Measurements from ENCODE around the gene LIPT1. TPM values are rescaled to one million over a fixed set of nuclear protein-coding genes. Genes with fewer than 3 reads are reported as not detected.
A peak's percentile ranks its signal among the peaks of the same experiment; 100 is the strongest.
"Not testable (repeated sequence)": the region's sequence is repeated elsewhere in the genome, so short reads cannot be mapped to it uniquely, and the experiment has no call there.

Gene LIPT1
- total RNA-seq, 3 donors from 2014 or later: 9.8 to 11.0 (median 10.8) TPM

DNA sequence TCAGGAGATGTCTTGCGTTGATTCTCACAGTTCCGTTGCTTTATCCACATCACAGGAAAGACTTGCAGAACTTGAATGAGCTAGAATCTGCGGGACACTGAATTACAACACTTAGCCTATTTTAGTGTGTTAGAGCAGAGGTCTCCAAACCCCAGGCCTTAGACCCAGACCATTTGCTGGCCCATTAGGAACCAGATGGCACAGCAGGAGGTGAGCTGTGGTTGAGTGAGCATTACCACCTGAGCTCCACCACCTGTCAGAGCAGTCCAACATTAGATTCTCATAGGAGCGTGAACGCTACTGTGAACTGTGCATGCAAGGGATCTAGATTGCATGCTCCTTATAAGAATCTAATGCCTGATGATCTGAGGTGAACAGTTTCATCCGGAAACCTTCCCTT lies 30.0 kb downstream of the LIPT1 start:
- Histone ChIP-seq H3K36me3 (no peaks in the 10 kb centered on the region), H3K27me3 (no peaks in the 10 kb centered on the region), H3K4me1 (no peaks in the 10 kb centered on the region), H3K27ac (no peak overlapping the region), H3K9me3 (no peaks in the 10 kb centered on the region), H3K4me3 (no peak overlapping the region)
- no peak for DNase-seq (ENCODE audit: low spot score in 2 of 2)
- TF ChIP-seq, protein P1, sequence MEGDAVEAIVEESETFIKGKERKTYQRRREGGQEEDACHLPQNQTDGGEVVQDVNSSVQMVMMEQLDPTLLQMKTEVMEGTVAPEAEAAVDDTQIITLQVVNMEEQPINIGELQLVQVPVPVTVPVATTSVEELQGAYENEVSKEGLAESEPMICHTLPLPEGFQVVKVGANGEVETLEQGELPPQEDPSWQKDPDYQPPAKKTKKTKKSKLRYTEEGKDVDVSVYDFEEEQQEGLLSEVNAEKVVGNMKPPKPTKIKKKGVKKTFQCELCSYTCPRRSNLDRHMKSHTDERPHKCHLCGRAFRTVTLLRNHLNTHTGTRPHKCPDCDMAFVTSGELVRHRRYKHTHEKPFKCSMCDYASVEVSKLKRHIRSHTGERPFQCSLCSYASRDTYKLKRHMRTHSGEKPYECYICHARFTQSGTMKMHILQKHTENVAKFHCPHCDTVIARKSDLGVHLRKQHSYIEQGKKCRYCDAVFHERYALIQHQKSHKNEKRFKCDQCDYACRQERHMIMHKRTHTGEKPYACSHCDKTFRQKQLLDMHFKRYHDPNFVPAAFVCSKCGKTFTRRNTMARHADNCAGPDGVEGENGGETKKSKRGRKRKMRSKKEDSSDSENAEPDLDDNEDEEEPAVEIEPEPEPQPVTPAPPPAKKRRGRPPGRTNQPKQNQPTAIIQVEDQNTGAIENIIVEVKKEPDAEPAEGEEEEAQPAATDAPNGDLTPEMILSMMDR (IDR thresholded peaks at IDR 0.05): no peak
- no peak for TF ChIP-seq POLR2AphosphoS5 (IDR thresholded peaks at IDR 0.05)
- TF ChIP-seq POLR2A (IDR thresholded peaks at IDR 0.05): no peak
- intact Hi-C loops (cut with DNase I; ENCODE audit: low total_unique reads): no loop called here

DNA sequence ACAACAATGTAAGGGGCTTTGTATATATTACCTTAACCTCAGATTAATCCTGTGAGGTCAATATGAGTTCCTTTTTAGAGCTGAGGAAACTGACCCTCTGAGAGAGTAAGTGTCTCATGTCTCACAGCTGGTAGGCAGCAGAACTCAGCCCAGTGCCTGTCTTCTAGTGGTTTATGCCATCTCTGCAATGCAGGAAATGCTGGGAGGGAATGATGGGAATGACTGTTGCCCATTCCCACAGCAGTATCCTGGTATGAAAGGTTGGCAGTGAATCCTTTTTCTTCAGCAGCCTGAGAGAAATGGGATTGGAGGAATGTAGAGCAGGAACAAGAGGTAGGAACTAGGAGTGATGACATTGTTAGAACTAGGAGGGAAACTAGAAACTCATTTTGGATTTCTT lies 32.2 kb downstream of the LIPT1 start:
- Histone ChIP-seq H3K4me3 (no peak overlapping the region), H3K9me3 (no peaks in the 10 kb centered on the region), H3K27ac (no peak overlapping the region), H3K27me3 (no peaks in the 10 kb centered on the region), H3K4me1 (no peaks in the 10 kb centered on the region), H3K36me3 (no peaks in the 10 kb centered on the region)
- no peak for DNase-seq (ENCODE audit: low spot score in 2 of 2)
- intact Hi-C loops (cut with DNase I; ENCODE audit: low total_unique reads): no loop called here
- no peak for TF ChIP-seq POLR2A (IDR thresholded peaks at IDR 0.05)
- TF ChIP-seq, protein P1 (IDR thresholded peaks at IDR 0.05): no peak
- no peak for TF ChIP-seq POLR2AphosphoS5 (IDR thresholded peaks at IDR 0.05)

DNA sequence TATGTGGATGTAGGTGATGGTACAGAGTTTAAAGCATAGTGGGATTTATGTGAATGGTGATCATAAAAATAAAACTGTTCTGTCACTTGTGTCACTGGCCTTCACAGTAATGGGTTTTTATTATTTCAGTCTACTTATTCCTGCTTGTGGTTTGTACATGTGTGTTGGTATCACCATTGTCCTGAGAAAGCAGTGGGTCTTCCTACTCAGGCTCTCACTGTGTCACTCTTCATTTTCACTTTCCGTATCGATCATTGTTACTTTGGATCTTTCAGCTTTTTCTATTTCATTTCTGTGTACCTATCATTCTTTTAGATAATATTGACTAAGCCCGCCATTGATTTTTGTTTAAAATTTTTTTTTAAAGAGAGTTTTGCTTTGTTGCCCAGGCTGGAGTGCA lies 33.6 kb downstream of the LIPT1 start:
- intact Hi-C loops (cut with DNase I; ENCODE audit: low total_unique reads): no loop called here

DNA sequence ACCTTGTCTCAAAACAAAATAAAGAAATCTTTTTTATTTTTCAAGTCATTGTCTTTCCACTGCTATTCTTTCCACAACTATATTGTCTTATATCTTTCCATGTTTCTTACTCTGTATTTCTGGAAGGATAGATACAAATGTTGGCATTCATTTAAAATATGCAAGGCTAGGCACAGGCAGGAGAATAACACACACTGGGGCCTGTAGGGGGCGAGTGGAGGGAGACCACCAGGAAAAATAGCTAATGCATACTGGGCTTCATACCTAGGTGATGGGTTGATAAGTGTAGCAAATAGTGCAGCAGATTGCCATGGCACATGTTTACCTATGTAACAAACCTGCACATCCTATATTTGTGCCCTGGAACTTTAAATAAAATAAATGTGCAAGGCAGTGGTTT lies 35.8 kb downstream of the LIPT1 start:
- H3K4me1 ChIP-seq: no peaks in the 10 kb centered on the region
- H3K36me3 ChIP-seq: no peaks in the 10 kb centered on the region
- no peaks in the 10 kb centered on the region for H3K9me3 ChIP-seq
- intact Hi-C loops (cut with DNase I; ENCODE audit: low total_unique reads): no loop called here
- no peak overlapping the region for H3K27ac ChIP-seq
- TF ChIP-seq POLR2A (IDR thresholded peaks at IDR 0.05): no peak
- no peak for DNase-seq (ENCODE audit: low spot score in 2 of 2)
- H3K4me3 ChIP-seq: no peak overlapping the region
- no peaks in the 10 kb centered on the region for H3K27me3 ChIP-seq

More for the DNA sequence above, 33.6 kb downstream of the LIPT1 start:
- Histone ChIP-seq H3K27me3 (no peaks in the 10 kb centered on the region), H3K4me3 (no peak overlapping the region), H3K9me3 (no peaks in the 10 kb centered on the region), H3K36me3 (no peaks in the 10 kb centered on the region), H3K27ac (no peak overlapping the region), H3K4me1 (no peaks in the 10 kb centered on the region)
- TF ChIP-seq, protein P1 (IDR thresholded peaks at IDR 0.05): no peak
- TF ChIP-seq POLR2AphosphoS5 (IDR thresholded peaks at IDR 0.05): no peak
- no peak for DNase-seq (ENCODE audit: low spot score in 2 of 2)

DNA sequence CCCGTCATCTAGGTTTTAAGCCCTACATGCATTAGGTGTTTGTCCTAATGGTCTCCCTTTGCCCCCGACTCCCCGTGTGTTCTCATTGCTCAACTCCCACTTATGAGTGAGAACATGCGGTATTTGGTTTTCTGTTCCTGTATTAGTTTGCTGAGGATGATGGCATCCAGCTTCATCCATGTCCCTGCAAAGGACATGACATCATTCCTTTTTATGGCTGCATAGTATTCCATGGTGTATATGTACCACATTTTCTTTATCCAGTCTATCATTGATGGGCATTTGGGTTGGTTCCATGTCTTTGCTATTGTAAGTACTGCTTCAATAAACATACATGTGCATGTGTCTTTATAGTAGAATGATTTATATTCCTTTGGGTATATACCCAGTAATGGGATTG lies 37.6 kb downstream of the LIPT1 start:
- DNase-seq (ENCODE audit: low spot score in 2 of 2); H3K36me3 ChIP-seq: not testable (repeated sequence)

DNA sequence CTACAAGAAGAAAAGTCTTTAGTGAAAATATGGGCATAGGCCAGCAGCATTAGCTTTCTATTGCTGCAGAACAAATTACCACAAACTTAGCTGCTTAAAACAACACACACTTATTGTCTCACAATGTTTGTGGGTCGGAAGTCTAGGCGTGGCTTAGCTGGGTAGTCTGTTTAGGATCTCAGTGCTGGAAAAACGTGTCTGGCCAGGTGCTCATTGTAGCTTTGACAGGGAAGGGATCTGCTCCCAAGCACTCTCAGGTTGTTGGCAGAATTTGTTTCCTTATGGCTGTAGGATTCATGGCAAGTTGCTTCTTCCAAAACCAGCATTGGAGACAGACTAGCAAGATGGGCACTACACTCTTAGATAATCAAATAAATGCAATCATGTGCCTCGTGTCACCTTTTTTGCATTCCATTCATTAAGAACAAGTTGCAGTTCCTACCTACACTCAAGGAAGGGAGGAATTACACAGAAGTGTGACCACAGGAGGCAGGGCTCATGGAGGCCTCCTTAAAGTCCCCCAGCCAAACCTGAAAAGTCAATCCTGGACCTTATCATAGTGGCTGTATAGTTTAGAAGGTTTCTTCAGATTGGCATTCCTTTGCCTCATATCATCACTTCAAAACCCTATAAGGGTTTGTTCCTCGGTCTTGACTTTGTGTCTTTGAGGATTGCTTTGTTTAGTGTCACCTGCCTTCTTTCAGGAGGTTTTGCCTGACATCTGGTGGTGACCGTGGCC lies 43.5 kb downstream of the LIPT1 start:
- Histone ChIP-seq H3K4me1 (no peaks in the 10 kb centered on the region), H3K4me3 (no peak overlapping the region), H3K27me3 (no peaks in the 10 kb centered on the region), H3K27ac (peak overlapping the region in 1 of 2 donors; percentile 36), H3K9me3 (no peaks in the 10 kb centered on the region), H3K36me3 (no peaks in the 10 kb centered on the region)
- TF ChIP-seq POLR2AphosphoS5 (IDR thresholded peaks at IDR 0.05) (no peak), POLR2A (IDR thresholded peaks at IDR 0.05) (no peak)
- TF ChIP-seq, protein P1 (IDR thresholded peaks at IDR 0.05): no peak
- DNase-seq (ENCODE audit: low spot score in 2 of 2): peak in 1 of 2 donors; percentile 26
- intact Hi-C loops (cut with DNase I; ENCODE audit: low total_unique reads): no loop called here

More for the DNA sequence above, 37.6 kb downstream of the LIPT1 start:
- H3K27me3 ChIP-seq; H3K27ac ChIP-seq; H3K9me3 ChIP-seq; intact Hi-C loops (cut with DNase I; ENCODE audit: low total_unique reads); H3K4me1 ChIP-seq; H3K4me3 ChIP-seq: not testable (repeated sequence)
